Stomach smooth muscle (tissue), 2 donors: ENCODE results near the gene BTBD18.

Source experiments
- H3K27ac ChIP-seq: one replicate; pipeline ENCODE4 v1.7.0; 2013; ENCODE audit warnings: mild to moderate bottlenecking, low read length, inconsistent platforms
- H3K27me3 ChIP-seq, 2 donors: one replicate each; pipeline ENCODE4 v1.7.0; 2013; ENCODE audit warnings: low read length in 2 of 2; ENCODE audit not compliant: insufficient read depth in 2 of 2, control insufficient read depth in 1 of 2
- H3K36me3 ChIP-seq, 2 donors: one replicate each; pipeline ENCODE4 v1.7.0; 2013; ENCODE audit warnings: low read length in 2 of 2; ENCODE audit not compliant: control insufficient read depth in 2 of 2, insufficient read depth in 2 of 2
- H3K4me1 ChIP-seq: one replicate; pipeline ENCODE4 v1.7.0; 2013; ENCODE audit warnings: low read length; ENCODE audit not compliant: control insufficient read depth, insufficient read depth
- H3K4me3 ChIP-seq, 2 donors: one replicate each; pipeline ENCODE4 v1.7.0; 2013; ENCODE audit warnings: low read length in 2 of 2
- H3K9ac ChIP-seq, 2 donors: one replicate each; pipeline ENCODE4 v1.7.0; 2013; ENCODE audit warnings: low read length in 2 of 2, mild to moderate bottlenecking in 1 of 2
- H3K9me3 ChIP-seq, 2 donors: one replicate each; pipeline ENCODE4 v1.7.0; 2013; ENCODE audit warnings: low read length in 2 of 2; ENCODE audit not compliant: control insufficient read depth in 2 of 2
- donor health status: healthy.
- donor health status: Pancreatic carcinoma.

Gene BTBD18

DNA sequence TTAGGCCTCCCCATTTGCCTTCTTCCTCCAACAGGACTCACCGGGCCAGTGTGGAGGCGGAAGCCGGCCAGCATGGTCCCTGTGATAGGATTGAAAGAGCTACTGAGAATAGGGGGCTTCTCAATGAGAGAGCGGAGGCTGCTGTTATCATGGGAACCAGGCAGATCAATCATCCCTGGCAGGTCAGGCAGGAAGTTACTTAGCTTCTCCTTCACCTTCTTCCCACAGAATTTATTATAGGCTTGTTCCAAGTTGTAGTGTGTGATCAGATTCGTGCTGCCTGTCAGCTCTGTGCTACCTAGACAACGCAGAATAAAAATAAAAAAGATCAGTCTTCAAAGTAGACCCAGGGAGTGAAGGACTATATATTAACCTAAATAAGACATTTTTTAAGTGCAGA, 46.7 kb downstream of the BTBD18 start:
- Histone ChIP-seq H3K36me3 (peaks cover 22 to 30% of the 10 kb centered on the region in 2 donors), H3K9me3 (no peaks in the 10 kb centered on the region), H3K4me3 (no peak overlapping the region), H3K27ac (no peak overlapping the region), H3K9ac (no peak overlapping the region), H3K27me3 (no peaks in the 10 kb centered on the region), H3K4me1 (no peaks in the 10 kb centered on the region)

DNA sequence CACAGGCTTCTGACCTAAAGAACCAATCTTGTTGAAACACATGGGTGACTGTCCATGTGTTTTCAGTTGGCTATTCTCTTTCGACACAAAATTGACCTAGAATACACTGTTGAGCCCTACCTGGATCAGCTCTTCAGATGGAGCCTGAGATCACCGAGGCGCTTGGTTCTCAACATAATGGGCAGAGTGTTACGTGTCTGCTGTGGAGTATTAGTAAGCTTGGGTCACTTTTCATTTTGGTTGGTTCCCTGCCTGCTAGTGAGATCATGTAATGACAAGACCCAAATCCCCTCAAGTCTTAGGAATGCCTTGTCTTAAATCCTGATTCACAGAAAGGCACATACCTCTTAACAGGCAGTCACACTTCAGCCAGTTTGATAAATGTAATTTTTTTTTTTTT, 48.3 kb downstream of the BTBD18 start:
- no peak overlapping the region for H3K9ac ChIP-seq

DNA sequence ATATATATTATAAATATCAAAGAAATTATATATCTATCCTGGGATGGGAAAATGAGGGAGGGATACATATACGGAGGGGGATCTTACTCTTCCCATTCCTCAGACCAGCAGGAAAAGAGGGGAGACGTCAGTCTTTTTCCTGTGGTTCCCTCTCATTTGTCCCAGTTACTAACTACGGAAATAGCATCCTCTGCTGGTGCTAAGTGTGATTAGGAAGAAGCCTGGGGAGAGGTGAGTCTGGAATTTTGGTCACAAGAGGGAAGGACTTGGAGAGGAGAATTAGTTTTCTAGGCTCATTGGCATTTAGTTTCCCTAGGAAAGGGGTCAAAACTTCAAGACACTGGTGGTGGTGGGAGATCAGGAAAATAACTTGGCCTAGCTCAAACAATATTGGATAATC, 51.2 kb downstream of the BTBD18 start:
- Histone ChIP-seq H3K27me3 (no peaks in the 10 kb centered on the region), H3K27ac (no peak overlapping the region), H3K4me3 (no peak overlapping the region), H3K9me3 (no peaks in the 10 kb centered on the region), H3K4me1 (no peaks in the 10 kb centered on the region), H3K36me3 (peaks cover 51 to 57% of the 10 kb centered on the region in 2 donors), H3K9ac (peak overlapping the region in 1 of 2 donors; percentile 29)

More for the DNA sequence above, 48.3 kb downstream of the BTBD18 start:
- Histone ChIP-seq H3K27me3 (no peaks in the 10 kb centered on the region), H3K9me3 (no peaks in the 10 kb centered on the region), H3K4me3 (no peak overlapping the region), H3K36me3 (peaks cover 33 to 44% of the 10 kb centered on the region in 2 donors), H3K27ac (no peak overlapping the region), H3K4me1 (no peaks in the 10 kb centered on the region)

DNA sequence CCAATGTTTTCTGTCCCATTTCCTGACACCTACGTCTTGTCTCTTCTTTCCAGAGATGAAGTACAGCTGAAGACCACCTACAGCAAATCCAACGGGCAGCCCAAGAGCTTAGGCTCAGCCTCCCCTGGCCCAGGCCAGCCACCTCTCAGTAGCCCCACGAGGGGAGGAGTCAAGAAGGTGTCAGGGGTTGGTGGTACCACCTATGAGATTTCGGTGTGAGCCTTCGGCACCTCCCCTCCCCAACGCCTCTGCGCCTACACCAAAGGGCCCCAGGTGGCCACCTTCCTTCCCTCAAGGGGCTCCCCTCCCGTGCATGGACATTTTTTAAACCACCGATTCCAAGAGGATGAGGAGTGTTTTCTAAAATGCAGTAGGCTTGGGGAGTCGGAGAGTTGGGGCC, 51.8 kb downstream of the BTBD18 start:
- Histone ChIP-seq H3K36me3 (peaks cover 51 to 54% of the 10 kb centered on the region in 2 donors), H3K27me3 (no peaks in the 10 kb centered on the region), H3K9ac (no peak overlapping the region), H3K4me3 (no peak overlapping the region), H3K4me1 (no peaks in the 10 kb centered on the region), H3K9me3 (no peaks in the 10 kb centered on the region), H3K27ac (no peak overlapping the region)

DNA sequence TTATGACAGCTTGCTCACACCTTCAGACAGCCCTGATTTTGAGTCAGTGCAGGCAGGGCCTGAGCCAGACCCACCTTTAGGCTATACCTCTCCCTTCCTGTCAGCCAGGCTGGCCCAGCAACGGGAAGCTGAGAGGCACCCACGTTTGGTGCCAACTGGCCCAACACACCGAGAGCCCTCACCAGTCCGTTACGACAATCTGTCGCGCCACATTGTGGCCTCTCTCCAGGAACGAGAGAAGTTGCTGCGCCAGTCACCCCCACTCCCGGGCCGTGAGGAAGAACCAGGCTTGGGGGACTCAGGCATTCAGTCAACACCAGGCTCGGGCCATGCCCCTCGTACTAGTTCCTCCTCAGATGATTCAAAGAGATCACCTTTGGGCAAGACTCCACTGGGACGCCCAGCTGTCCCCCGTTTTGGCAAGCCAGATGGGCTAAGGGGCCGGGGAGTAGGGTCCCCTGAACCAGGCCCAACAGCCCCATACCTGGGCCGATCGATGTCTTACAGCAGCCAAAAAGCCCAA, 52.7 kb downstream of the BTBD18 start:
- Histone ChIP-seq H3K9me3 (no peaks in the 10 kb centered on the region), H3K9ac (no peak overlapping the region), H3K4me3 (no peak overlapping the region), H3K36me3 (peaks cover 50 to 52% of the 10 kb centered on the region in 2 donors), H3K4me1 (no peaks in the 10 kb centered on the region), H3K27ac (no peak overlapping the region), H3K27me3 (no peaks in the 10 kb centered on the region)
